ENCODE data around the gene PEX7.

DNA sequence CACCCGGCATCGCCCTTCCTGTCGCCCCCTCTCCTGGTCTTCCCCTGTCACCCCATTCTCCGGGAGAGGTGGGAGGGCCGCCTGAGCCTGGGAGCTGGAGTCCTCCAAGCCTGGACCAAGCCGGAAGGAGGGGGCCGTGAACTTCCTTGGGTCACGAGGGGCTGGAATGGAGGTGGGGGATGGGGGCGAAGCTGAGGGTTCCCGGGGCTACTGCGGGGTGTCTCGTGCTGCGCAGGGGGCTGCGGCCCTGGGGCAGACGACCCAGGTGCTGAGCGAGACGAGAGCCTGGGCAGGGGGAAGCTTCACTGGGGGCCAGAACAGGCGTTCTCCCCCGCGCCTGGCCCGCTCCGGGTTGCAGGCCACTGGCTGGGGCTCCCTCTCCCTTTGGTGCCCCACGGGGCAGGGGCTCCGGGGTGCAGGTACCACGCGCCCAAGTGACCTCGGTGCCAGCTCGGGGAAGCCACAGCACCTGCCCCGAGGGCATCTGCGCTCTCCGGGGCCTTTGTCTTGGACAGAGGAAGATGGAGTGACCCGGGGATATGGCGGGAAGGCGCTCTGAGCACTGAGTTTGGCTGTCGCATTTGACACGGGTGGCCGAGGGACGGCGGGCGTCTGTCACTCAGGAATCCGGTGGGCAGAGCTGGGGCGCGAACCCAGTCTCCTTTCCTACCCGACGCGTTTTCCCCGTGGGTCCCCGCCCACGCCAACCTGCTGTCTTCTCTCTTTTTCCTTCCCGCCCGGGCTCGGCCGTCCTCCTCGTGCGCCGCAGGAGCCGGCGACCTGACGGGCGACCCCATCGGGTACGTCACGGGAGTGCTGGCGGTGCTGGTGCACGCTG lies 100.9 kb downstream of the PEX7 start:
- no peak for TF ChIP-seq CTCF (conservative IDR thresholded peaks at IDR 0.05; ENCODE audit: low read depth, low read length)
- TF ChIP-seq EZH2 (IDR thresholded peaks at IDR 0.05; ENCODE audit: low read length, unreplicated experiment), result no peak
- no peak for TF ChIP-seq EZH2phosphoT487 (IDR thresholded peaks at IDR 0.05; ENCODE audit: borderline replicate concordance, low read length)

Measured in PC-3 (cell line).